Ammon's horn (tissue), 1 donor: ENCODE data around the gene SPTLC1.

Experiments
- DNase-seq: peaks from one replicate; pipeline ENCODE4 v3.0.0-alpha.2; 2016; ENCODE audit warnings: low spot score

Gene SPTLC1

DNA sequence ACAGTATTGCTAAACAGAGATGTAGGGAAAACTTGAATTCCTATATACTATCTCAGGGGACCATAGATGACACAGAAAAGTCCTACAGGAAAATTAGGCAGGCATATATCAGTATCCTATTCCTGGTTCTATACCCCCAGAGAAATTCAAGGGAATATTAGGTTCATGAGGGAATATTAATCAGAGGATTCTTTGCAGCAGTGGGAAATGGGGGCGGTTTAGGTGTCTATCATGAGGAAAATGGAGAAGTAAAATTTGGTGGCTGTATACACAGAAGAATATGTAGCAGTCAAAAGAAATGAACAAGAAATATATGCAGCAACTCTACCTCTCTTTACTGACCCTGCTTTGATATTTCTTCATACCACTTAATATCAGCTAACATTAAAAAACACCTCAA lies 20.0 kb downstream of the SPTLC1 start:
- no peak for DNase-seq

DNA sequence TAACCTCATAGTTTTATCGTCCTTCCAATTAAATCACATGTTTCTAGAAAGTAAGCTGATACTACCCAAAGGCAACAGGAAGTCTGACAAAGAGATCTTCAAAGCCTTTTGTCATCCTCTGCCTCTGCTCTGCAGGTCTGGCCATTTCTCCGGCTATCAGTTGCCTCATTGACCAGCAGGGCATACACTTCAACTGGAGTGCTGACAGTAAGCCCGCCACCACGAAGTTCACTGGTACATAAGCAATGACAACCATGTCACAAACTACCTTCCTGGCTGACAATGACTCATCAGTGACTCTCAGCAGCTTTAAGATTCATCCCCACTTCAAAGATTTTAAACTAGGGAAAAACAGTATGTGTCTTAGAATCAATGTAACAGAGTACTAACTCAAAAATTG lies 20.6 kb downstream of the SPTLC1 start:
- no peak for DNase-seq

- DNase-seq: no peak
Observed at GRCh38 chr9:92077888-92078287, 37.3 kb downstream of the SPTLC1 start.

DNA sequence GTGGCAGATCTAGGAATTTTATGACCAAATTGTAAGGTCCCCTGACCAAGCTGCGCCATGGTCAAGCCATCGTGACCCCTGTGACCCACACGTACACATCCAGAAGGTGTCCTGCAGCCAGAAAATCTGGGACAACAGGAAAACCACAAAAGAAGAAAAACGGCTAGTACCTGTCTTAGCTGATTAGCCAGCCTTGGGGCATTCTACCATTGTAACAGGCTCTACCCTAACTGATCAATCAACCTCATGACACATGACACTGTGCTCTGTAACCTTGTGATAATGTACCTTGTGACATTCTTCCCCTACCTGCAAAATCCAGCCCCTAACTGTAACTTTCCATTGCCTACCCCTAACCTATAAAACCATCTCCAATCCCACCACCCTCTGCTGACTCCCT lies 43.6 kb downstream of the SPTLC1 start:
- DNase-seq: no peak

DNA sequence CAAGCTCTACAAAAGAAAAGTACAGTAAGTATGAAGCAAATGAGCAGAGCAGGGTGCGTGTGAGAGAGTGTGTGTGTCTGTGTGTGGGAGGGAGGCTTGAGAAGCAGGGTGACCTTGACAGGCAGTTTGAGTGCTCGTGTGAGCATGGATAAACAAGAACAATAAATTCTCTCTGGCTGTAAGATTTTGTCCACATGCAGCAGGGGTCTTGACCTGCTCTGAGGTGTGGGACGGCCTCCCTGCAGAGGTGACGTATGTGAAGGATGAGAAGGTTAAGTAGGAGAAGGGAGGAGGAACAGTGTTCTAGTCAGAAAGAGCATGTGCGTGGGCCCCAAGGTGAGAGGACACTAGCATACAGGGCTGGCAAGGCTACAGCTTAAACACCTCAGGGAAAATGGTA lies 49.0 kb downstream of the SPTLC1 start:
- no peak for DNase-seq

GRCh38 chr9:92064711-92065110 lies 50.5 kb downstream of the SPTLC1 start:
- DNase-seq: no peak

DNA sequence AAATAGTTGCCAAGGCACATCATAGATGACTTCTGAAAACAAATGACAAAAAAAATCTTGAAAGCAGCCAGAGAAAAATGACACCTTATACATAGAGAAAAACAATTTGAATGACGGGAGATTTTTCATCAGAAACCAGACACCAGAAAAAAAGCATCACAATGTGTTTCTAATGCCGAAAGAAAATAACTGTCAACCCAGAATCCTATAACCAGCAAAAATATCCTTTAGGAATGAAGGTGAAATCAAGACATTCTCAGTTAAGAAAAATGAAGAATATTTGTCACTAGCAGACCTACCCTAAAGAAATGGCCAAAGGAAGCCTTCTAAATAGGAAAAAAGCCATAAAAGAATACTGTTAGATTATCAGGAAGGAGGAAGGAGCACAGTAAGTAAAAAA lies 54.0 kb downstream of the SPTLC1 start:
- no peak for DNase-seq

GRCh38 chr9:92059661-92060060 lies 55.6 kb downstream of the SPTLC1 start:
- DNase-seq: no peak

DNA sequence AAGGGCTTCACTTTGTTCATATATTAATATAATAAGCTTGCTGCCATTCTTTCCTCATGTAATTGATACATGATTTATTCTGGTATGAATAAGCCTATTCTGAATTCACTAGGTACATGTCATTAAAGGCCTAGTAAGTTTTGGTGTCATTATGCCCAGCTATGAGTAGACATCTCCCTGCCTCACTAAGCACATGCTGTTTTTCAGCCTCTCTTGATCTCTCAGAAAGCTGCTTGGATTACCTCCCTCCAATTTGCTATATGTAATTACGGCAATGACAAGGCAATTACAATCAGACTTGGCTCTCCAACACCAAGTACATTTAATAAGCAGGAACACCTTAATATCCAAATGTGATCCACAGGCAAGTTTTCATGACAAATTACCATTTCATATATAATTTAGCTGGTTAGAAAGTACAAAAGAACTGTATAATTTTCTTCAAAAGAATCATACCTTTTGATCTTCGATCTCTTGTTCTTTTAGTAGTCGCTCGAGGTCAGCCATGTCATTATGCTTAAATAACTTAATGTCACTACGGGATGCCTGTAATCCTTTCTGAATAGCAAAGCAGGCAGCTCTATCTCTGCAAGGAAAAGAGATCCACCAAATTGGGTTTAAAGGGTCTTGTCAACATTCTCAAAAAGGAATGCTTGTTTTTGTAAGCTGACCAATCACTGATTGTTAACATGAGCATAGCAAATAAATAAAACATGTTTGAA lies 56.3 kb downstream of the SPTLC1 start:
- no peak for DNase-seq

DNA sequence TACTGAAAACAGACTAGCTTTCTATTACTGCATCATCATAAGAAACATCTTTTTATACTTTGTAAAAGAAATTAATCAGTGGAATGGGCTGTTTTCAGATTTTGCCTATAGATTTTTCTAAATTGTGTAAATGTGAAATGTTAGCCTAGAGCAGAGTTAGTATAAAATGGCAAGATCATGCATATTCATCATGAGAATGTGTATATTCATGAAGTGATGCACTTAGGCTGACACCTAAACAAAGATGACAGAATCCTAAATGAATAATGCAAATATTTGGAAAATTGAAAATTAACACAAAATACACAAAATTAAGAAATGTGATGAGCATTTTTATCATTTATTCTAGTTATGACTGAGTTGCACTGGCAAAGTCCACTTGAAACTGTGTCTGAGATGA lies 57.2 kb downstream of the SPTLC1 start:
- DNase-seq: no peak

DNA sequence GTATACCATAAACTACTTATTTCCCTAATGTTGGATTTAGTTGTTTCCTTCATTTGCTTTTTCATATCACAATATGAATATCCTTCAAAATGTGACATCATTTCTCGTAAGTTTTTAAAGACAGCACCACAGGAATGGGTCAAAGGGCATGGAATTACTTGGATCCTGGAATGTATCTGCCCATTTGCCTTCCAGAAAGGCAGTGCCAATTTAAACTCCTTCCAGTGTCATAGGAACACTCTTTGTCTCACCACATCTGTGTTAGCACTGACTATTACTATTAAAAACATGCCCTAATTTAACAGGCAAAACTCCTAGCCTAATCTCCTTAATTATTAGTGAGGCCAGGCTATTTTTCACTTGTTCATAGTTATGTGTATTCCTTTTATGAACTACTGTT lies 58.0 kb downstream of the SPTLC1 start:
- DNase-seq: no peak

GRCh38 chr9:92055624-92056023 lies 59.6 kb downstream of the SPTLC1 start:
- no peak for DNase-seq

DNA sequence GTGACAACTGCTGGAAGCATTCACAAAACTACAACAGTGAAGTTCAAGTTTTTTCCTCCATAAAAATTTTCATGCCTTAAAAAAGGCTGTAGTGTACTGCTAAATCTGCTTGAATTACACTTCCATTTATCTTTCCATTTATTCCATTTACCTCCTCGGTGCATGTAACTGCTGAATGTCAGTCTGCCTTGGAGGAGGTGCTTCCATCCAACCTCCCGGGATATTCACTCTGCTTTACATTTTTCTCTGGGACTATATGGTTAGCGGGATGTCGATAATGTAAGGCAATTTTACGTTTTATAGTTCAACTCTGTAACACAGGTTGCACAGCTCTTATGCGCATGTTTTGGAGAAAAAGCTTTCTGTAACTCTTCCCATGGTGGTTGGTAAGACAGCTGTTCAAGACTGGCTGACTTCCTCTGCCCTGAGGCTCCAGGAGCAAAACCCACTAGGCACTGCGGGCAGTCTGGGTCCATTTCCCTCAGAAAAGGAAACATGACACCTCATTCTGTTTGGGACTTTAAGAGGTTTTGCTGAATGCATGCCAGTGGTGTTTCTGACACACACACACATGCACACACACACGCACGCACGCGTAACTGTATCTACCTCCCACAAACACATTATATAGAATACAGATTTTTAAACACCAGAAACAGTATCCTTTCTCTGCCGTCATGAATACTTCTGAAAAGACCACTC lies 66.1 kb downstream of the SPTLC1 start:
- DNase-seq: no peak

DNA sequence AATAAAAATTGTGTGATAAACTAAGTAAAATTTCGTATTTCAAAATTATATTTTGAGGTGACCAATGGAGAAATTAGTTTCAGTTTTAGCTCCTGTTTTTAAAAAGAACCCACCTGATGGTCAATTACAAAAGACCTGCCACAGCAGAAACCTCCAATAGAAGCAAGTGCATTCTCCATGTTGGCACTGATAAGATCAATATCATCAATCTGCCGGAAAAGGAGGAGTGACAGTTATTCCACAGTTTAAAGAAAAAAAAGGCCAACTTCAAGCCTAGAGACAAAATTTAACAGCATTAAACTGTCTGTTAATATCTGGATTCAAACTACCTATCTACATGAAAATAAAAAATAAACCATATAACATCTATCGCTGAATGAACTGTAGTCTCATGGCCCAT lies 67.7 kb downstream of the SPTLC1 start:
- DNase-seq: no peak

DNA sequence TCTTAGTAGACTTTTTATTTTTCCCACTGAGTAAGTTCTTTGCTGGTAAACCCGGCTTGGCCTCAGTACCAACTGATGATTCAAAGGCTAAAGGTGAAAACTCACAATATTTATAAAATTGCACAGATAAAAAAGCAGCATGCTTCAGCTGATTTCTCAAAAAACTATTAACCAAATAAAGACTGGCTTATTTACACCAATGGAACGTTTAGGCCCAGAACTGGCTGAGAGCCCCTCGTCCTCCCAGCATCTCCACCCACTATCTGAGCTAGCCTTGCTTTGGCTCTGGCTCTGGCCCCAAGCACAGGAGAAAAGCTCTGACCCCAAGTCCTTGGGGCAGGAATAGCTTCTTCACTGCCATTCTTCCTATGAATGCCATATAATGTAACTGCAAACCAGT lies 68.5 kb downstream of the SPTLC1 start:
- DNase-seq: no peak

- no peak for DNase-seq
Observed at GRCh38 chr9:92044936-92045335, 70.3 kb downstream of the SPTLC1 start.

DNA sequence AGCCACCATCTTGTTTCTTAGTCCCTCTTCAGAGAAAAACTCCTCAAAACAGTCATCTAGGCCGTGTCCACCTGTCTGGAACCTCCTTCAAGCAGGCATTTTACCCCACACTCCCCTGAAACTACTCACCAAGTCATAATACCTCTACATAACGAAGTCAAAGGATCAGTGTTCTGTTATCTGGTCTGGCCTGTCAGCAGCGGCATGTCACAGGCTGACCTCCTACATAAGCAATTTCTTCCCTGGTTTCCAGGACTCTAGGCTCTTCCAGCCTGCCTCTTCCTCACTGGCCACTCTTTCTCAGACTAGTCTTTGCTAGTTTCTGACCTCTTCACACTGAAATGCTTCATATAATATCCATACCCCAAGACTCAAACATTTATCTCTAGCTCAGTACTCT lies 72.2 kb downstream of the SPTLC1 start:
- no peak for DNase-seq

- DNase-seq: no peak
Observed at GRCh38 chr9:92042260-92042659, 73.0 kb downstream of the SPTLC1 start.

DNA sequence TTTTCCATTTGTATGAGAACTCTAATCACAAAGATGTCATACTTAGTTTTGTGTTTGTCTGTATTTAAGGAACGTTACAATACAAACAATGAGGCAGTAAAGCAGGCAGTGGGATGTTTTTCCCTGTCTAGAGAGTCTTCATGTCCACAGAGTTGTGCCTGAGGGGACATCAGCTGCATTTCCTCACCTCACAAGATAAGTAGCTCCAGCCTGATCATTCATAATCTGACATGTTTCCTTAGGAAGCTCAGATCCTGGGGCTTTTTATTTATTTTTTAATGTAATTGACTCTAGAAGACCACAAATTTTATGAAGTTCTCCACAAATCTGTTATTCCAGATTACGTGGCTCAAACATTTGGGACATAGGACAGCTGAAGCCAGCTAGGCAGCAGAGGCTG lies 78.5 kb downstream of the SPTLC1 start:
- DNase-seq: no peak

DNA sequence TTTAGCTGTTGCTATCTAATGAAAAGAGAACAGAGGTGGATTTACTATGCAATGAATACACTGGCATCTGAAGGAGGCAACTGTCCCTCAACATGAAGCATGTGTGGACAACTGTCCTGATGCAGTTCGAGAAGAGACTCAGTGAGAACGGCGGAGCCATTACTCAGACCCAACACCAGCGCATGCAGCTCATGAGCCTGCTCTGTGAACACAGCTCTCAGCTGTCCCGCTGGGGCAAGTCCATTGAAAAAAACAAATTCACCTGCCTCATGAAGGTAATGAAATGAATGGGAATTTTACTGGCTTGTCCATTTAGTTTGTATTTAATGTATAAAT lies 78.8 kb downstream of the SPTLC1 start:
- DNase-seq: no peak

- DNase-seq: no peak
Observed at GRCh38 chr9:92035687-92036410, 79.4 kb downstream of the SPTLC1 start.

DNA sequence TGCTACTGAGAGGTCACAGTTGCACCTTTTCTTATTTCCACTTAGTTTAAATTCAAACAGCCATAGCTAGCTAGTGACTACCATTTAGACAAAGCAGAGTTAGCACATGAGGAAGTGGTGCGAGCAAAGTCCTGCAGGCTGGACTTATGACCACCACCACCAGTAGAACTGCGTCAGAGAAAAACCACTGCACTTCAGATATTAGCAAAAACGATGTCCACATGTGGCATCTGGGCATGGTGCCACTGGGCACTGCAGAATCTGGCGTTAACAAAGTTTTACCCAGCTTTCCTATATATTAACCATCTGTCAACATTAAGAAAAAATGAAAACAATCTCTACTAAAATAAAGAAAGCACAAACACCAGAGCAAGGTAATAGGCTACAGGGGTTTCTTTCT lies 80.1 kb downstream of the SPTLC1 start:
- no peak for DNase-seq

GRCh38 chr9:92033991-92034390 lies 81.2 kb downstream of the SPTLC1 start:
- DNase-seq: no peak
